GM19324 (cell line): ENCODE results near the gene RBM39.
"Not testable (repeated sequence)": the region's sequence is repeated elsewhere in the genome, so short reads cannot be mapped to it uniquely, and the experiment has no call there.

Experiments
- ATAC-seq: cut with Tn5 transposase; IDR thresholded peaks from one replicate; pipeline ENCODE4 v1.9.1; 2021; ENCODE audit warnings: mild to moderate bottlenecking, moderate library complexity; ENCODE audit not compliant: unreplicated experiment, low FRiP score

RBM39 gene

GRCh38 chr20:35729836-35730582, 12.1 kb downstream of the RBM39 start:
- no peak for ATAC-seq

GRCh38 chr20:35729283-35729807, 12.7 kb downstream of the RBM39 start:
- ATAC-seq: no peak

DNA sequence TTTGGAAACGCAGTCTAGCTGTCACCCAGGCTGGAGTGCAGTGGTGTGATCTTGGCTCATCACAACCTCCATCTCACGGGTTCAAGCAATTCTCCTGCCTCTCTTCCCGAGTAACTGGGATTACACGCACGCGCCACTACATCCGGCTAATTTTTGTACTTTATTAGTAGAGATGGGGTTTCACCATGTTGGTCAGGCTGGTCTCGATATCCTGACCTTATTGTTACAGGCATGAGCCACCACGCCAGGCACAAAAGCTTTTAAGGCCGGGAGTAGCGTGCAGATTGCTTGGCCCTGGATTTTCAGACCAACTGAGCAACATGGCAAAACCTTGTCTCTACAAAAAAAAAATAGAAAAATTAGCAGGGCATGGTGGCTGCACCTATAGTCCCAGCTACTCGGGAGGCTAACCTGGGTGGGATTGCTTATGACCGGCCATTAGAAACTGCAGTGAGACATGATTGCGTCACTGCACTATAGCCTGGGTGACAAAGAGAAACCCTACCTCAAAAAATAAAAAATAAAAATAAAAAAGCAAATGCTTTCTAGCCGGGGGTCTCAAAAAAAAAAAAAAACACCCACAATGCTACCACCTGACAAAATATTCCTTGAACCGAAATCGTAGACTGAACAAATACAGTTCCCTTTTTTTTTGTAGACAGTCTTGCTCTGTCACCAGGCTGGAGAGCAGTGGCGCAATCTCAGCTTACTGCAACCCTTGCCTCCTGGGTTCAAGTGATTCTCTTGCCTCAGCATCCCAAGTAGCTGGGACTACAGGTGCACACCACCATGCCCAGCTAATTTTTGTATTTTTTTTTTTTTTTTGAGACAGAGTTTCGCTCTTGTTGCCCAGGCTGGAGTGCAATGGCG, 15.0 kb downstream of the RBM39 start:
- ATAC-seq: no peak

- no peak for ATAC-seq
These were observed 17.5 kb downstream of the RBM39 start for GRCh38 chr20:35724321-35725230.

- not testable (repeated sequence) for ATAC-seq
These were observed 18.3 kb downstream of the RBM39 start for GRCh38 chr20:35723652-35724320.

- not testable (repeated sequence) for ATAC-seq
These were observed 18.8 kb downstream of the RBM39 start for GRCh38 chr20:35723275-35723639.

- ATAC-seq: no peak
These were observed 20.4 kb downstream of the RBM39 start for GRCh38 chr20:35721621-35722020.

GRCh38 chr20:35721219-35721618, 20.8 kb downstream of the RBM39 start:
- ATAC-seq: no peak

DNA sequence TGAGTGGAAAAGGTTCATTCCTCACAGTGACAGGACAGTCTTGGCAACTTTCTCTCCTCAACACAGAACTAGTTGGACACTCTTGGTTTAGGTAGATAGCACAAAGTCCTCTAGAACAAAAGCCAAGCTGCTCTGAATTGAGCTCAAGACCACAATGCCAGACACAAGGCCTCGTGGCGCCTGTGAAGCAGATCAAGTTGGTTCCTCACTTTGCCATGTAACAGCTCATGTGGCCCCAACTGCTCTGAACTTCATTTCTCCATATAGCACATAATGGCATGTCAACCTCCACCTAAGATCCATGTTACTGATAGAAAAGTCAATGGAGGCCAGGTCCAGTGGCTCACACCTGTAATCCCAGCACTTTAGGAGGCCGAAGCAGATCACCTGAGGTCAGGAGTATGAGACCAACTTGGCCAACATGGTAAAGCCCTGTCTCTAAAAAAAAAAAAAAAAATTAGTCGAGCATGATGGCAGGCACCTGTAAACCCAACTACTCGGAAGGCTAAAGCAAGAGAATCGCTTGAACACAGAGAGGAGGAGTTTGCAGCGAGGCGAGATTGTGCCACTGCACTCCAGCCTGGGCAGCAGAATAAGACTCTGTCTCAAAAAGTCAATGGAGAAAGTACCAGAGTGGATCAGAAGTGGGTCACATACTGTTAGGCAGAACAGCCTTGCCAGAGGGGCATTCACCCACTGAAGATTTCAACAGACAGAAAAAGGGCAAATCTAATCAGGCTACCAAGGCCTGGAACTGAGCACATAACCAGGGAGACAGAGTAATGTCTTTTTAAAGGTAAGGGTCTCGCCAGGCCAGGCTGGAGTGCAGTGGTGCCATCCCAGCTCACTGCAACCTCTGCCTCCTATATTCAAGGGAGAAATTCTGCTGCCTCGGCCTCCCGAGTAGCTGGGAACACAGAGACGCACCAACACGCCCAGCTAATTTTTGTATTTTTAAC, 21.6 kb downstream of the RBM39 start:
- ATAC-seq: no peak

DNA sequence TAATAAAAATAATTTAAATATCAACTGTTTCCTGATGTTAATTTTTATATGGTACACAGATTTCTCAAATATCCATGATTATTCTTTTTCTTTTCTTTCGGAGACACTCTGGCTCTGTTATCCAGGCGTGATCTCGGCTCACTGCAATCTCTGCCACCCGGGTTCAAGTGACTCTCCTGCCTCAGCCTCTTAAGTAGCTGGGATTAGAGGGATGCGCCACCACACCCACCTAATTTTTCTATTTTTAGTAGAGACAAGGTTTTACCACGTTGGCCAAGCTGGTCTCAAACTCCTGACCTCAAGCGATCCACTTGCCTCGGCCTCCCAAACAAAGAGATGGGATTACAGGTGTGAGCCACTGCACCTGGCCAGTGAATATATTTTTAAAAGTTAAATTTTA, 22.3 kb downstream of the RBM39 start:
- no peak for ATAC-seq

GRCh38 chr20:35718972-35719635, 23.0 kb downstream of the RBM39 start:
- no peak for ATAC-seq

GRCh38 chr20:35718321-35718720, 23.7 kb downstream of the RBM39 start:
- ATAC-seq: not testable (repeated sequence)

DNA sequence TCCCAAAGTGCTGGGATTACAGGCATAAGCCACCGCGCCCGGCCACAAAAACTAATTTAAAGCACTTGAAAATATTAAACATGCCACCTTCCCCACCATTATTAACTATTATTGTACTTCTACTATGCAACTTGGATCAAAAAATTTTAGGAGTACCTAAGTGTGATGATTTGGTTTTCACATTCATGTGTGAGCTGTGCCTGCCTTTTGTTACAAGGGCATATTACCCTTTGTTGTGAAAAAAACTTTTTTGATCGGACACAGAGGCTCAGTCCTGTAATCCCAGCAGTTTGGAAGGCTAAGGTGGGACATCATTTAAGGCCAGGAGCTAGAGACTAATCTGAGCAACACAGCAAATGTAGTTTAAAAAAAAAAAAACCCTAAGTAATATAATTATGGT, 25.7 kb downstream of the RBM39 start:
- no peak for ATAC-seq

GRCh38 chr20:35715652-35716051, 26.4 kb downstream of the RBM39 start:
- no peak for ATAC-seq

DNA sequence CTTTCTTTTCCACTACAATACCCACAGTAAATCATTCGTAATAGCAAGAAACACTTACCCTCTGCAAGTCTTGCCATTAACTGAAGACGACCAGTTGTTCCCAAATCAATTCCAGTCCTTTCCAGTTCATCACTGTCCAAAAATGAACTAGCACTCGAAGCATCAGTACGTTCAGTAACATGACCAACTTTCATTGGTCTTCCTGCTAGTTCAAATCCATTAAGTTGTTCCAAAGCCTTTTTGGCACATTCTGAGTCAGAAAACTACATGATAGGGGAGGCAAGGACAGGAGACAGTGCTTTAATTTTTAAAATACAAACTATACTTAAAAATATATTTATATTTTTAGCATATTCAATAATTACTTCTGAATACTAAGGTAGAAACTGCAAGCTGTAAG, 27.9 kb downstream of the RBM39 start:
- ATAC-seq: no peak

- ATAC-seq: not testable (repeated sequence)
These were observed 28.9 kb downstream of the RBM39 start for GRCh38 chr20:35713120-35713519.

DNA sequence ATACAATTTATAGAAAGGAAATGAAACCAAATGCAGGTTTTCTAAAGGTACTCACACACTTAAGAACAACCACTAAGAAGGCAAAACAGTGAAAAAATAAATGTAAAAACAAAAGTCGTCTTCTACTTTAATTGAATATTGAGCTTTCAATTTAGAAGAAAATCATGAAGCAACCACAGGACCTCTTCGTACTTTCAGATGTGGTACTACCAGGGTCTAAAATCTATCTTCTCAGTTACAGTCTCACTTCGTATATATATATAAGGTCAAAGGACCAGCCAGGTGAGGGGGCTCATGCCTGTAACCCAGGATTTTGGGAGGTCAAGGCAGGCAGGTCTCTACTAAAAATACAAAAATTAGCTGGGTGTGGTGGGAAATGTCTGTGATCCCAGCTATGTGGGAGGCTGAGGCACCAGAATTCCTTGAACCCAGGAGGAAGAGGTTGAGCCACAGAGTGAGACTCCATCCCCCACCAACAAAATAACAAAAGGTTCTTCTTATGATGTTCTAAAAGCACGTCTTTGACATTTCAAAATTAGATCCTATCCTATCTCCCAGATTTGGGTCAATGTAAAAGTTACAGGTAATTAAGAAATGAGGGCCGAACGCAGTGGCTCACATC, 30.4 kb downstream of the RBM39 start:
- no peak for ATAC-seq
